Neutrophil (primary cell): ENCODE results near the gene PPP2R2D.

Experiments used
- H3K27ac ChIP-seq: fragments of 200-600 bp; sonication (generic); 2 replicates; pipeline ENCODE4 v1.5.1; 2016; ENCODE audit warnings: mild to moderate bottlenecking, moderate library complexity
- H3K27me3 ChIP-seq: fragments of 200-600 bp; sonication (generic); 2 replicates; pipeline ENCODE4 v1.6.0; 2016; ENCODE audit warnings: mild to moderate bottlenecking
- H3K36me3 ChIP-seq: fragments of 200-600 bp; sonication (generic); 2 replicates; pipeline ENCODE4 v1.5.1; 2017
- H3K4me1 ChIP-seq, 2 experiments: fragments of 200-600 bp in 1 of 2; sonication (generic) in 1 of 2; 1 replicate in 1 of 2; 2 replicates in 1 of 2; pipeline versions ENCODE4 v1.5.1 to v1.6.1; 2013 to 2016; ENCODE audit warnings: low read depth in 1 of 2, low read length in 1 of 2, mild to moderate bottlenecking in 1 of 2, moderate library complexity in 1 of 2; ENCODE audit not compliant: control insufficient read depth in 1 of 2, insufficient read depth in 1 of 2
- H3K4me3 ChIP-seq, 2 experiments: fragments of 200-600 bp in 1 of 2; sonication (generic) in 1 of 2; 1 replicate in 1 of 2; 2 replicates in 1 of 2; pipeline ENCODE4 v1.5.1; 2013 to 2016; ENCODE audit warnings: low read depth in 1 of 2, low read length in 1 of 2, mild to moderate bottlenecking in 1 of 2, moderate library complexity in 1 of 2
- H3K9me3 ChIP-seq: fragments of 200-600 bp; sonication (generic); 2 replicates; pipeline ENCODE4 v1.5.1; 2016
- CTCF ChIP-seq: fragments of 200-600 bp; sonication (generic); IDR thresholded peaks from 2 replicates; pipeline ENCODE4 v1.5.1; 2016; ENCODE audit warnings: antibody characterized with exemption

PPP2R2D gene

GRCh38 chr10:131925716-131926115 lies 24.9 kb downstream of the PPP2R2D start:
- H3K27me3 ChIP-seq, result no peaks in the 10 kb centered on the region
- peaks cover 26 to 33% of the 10 kb centered on the region in 2 experiments for H3K4me1 ChIP-seq
- H3K36me3 ChIP-seq, result no peaks in the 10 kb centered on the region
- no peaks in the 10 kb centered on the region for H3K9me3 ChIP-seq
- no peak for TF ChIP-seq CTCF
- H3K27ac ChIP-seq, result peak overlapping the region; percentile 73
- H3K4me3 ChIP-seq, result peak overlapping the region in 1 of 2 experiments; percentile 2

GRCh38 chr10:131926253-131926652 lies 25.4 kb downstream of the PPP2R2D start:
- Histone ChIP-seq H3K4me3 (no peak overlapping the region), H3K27me3 (no peaks in the 10 kb centered on the region), H3K27ac (no peak overlapping the region), H3K4me1 (peaks cover 26 to 33% of the 10 kb centered on the region in 2 experiments), H3K36me3 (no peaks in the 10 kb centered on the region), H3K9me3 (no peaks in the 10 kb centered on the region)
- no peak for TF ChIP-seq CTCF

- no peak for TF ChIP-seq CTCF
- H3K27me3 ChIP-seq, result no peaks in the 10 kb centered on the region
- H3K9me3 ChIP-seq, result no peaks in the 10 kb centered on the region
- peaks cover 2% of the 10 kb centered on the region for H3K36me3 ChIP-seq
- H3K4me1 ChIP-seq, result peaks cover 26 to 33% of the 10 kb centered on the region in 2 experiments
- no peak overlapping the region for H3K27ac ChIP-seq
- H3K4me3 ChIP-seq, result no peak overlapping the region
These were observed 26.2 kb downstream of the PPP2R2D start for GRCh38 chr10:131926743-131927595.

- peaks cover 5% of the 10 kb centered on the region for H3K36me3 ChIP-seq
- H3K9me3 ChIP-seq, result no peaks in the 10 kb centered on the region
- no peak overlapping the region for H3K4me3 ChIP-seq
- H3K4me1 ChIP-seq, result peaks cover 26 to 29% of the 10 kb centered on the region in 2 experiments
- no peaks in the 10 kb centered on the region for H3K27me3 ChIP-seq
- TF ChIP-seq CTCF, result no peak
- peak overlapping the region; percentile 51 for H3K27ac ChIP-seq
These were observed 27.7 kb downstream of the PPP2R2D start for GRCh38 chr10:131928248-131929095.

- no peak for TF ChIP-seq CTCF
- Histone ChIP-seq H3K27me3 (no peaks in the 10 kb centered on the region), H3K4me3 (no peak overlapping the region), H3K27ac (no peak overlapping the region), H3K36me3 (peaks cover 6% of the 10 kb centered on the region), H3K4me1 (peaks cover 24 to 28% of the 10 kb centered on the region in 2 experiments), H3K9me3 (no peaks in the 10 kb centered on the region)
These were observed 28.5 kb downstream of the PPP2R2D start for GRCh38 chr10:131929122-131929845.
